ENCODE results near the gene B4GAT1. TPM values are rescaled to one million over a fixed set of nuclear protein-coding genes. Genes with fewer than 3 reads are reported as not detected.

Gene B4GAT1
- total and polyA plus RNA-seq, 2 of the 4 experiments (the other 2 are of a cell fraction): 10.6 to 18.4 TPM

- in situ Hi-C loops (cut with MboI; ENCODE audit: low sequenced_read_pairs): loop anchor here (5.0 kb wide), 1 partner anchor 78 kb away; no protein-coding TSS in a partner anchor
- ATAC-seq (ENCODE audit: low read depth): no peak
- WGBS, 2 experiments (ENCODE audit: extremely low coverage in 2 of 2, insufficient read length in 1 of 2): 50% methylated on average over 1 of the region's 3 CpGs; no CpG with 5 or more reads in 1 of the 2 experiments
Measured at GRCh38 chr11:66309475-66309874, 38.0 kb downstream of the B4GAT1 start.

More at GRCh38 chr11:66309475-66309874, 38.0 kb downstream of the B4GAT1 start:
- H3K4me1 ChIP-seq (ENCODE audit: control insufficient read depth, insufficient read depth, low read length): peaks cover 3% of the 10 kb centered on the region; the same call in 1 of the 2 replicates
- H4K91ac ChIP-seq (ENCODE audit: insufficient read depth, low read depth, low read length): no peak overlapping the region
- H3K79me1 ChIP-seq (ENCODE audit: low read depth in 1 of 2, low read length in 2 of 2): peaks cover 0 to 10% of the 10 kb centered on the region in 2 experiments; a peak in 1 of 4 replicates
- no peak overlapping the region for H2BK5ac ChIP-seq (ENCODE audit: low read depth, low read length, poor library complexity, severe bottlenecking)
- no peak overlapping the region for H2BK15ac ChIP-seq (ENCODE audit: low read depth, low read length)
- H3K9me3 ChIP-seq (ENCODE audit: control insufficient read depth, insufficient read depth, low read length): no peaks in the 10 kb centered on the region
- no peaks in the 10 kb centered on the region for H3K36me3 ChIP-seq (ENCODE audit: control insufficient read depth, insufficient read depth, low read length)
- H3K14ac ChIP-seq (replicated peaks; ENCODE audit: low read depth, low read length): no peak overlapping the region
- H3K23ac ChIP-seq (ENCODE audit: low read depth, low read length): no peak overlapping the region
- peak; percentile 68 for TF ChIP-seq MAFK (IDR thresholded peaks at IDR 0.05; ENCODE audit: low read depth, low read length)
- TF ChIP-seq RCOR1 (IDR thresholded peaks at IDR 0.05; ENCODE audit: insufficient replicate concordance, low read length): no peak
- peaks cover 12% of the 10 kb centered on the region for H3K27me3 ChIP-seq (ENCODE audit: control insufficient read depth, insufficient read depth, low read length)
- ChIA-PET CTCF (interaction anchor here (1.5 kb wide), 1 partner anchor 26 kb away, joined by 4 read pairs; the partner anchor contains the start of gene RIN1), POLR2A (ENCODE audit: unreplicated experiment) (interaction anchor here (1.3 kb wide), 1 partner anchor 18 kb away, joined by 4 read pairs; no protein-coding TSS in a partner anchor)
- no peak overlapping the region for H3K4ac ChIP-seq (ENCODE audit: low read depth, low read length)
- no peak overlapping the region for H3K4me2 ChIP-seq (ENCODE audit: low read depth, low read length)
- H2AFZ ChIP-seq (replicated peaks; ENCODE audit: low read length, poor library complexity): no peak overlapping the region
- no peak for DNase-seq
- BruUV-seq (replicated peaks): no TSS peak
- H3K18ac ChIP-seq (ENCODE audit: low read depth, low read length): no peak overlapping the region
- no peak overlapping the region for H2BK120ac ChIP-seq (ENCODE audit: low read depth, low read length)
- H3K56ac ChIP-seq (ENCODE audit: extremely low read depth, insufficient read depth, low read length): no peak overlapping the region
- no peak overlapping the region for H2BK20ac ChIP-seq (ENCODE audit: low read depth, low read length)
- intact Hi-C loops (cut with micrococcal nuclease): no loop called here
- dilution Hi-C loops (cut with HindIII; ENCODE audit: low sequenced_read_pairs, unreplicated experiment): no loop called here
- H2AK5ac ChIP-seq (ENCODE audit: low read depth, low read length): no peak overlapping the region
- no peaks in the 10 kb centered on the region for H3K9me1 ChIP-seq (ENCODE audit: insufficient read depth, low read length)
- peaks cover 16% of the 10 kb centered on the region for H4K20me1 ChIP-seq (ENCODE audit: insufficient read depth, low read length)
- no peak overlapping the region for H3K27ac ChIP-seq (ENCODE audit: insufficient read depth, low read length)
- H3K4me3 ChIP-seq (ENCODE audit: insufficient read depth, low read depth, low read length): no peak overlapping the region
- H2AK9ac ChIP-seq (replicated peaks; ENCODE audit: low read depth, low read length, poor library complexity): no peak overlapping the region
- no peak overlapping the region for H3K9ac ChIP-seq (ENCODE audit: low read depth, low read length)
- H4K5ac ChIP-seq (ENCODE audit: low read depth, low read length): no peak overlapping the region
- H4K8ac ChIP-seq (ENCODE audit: low read depth in 2 of 2, low read length in 2 of 2): no peak overlapping the region
